ENCODE data around the gene GGCT.

GGCT gene

DNA sequence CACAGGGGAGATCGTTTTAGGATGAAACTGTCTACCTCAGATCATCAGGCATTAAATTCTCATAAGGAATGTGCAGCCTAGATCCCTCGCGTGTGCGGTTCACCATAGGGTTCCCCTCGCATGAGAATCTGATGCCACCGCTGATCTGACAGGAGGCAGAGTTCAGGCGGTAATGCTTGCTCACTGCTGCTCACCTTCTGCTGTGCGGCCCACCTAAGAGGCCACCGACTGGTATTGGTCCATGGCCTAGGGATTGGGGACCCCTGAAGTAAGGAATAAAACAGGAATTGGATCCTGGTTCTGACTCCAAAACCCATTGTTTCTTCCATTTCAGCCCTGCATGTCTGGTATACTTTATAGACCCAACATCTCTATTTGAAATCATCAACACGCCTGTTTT is 30.1 kb downstream of the GGCT start:
- TF ChIP-seq ARNTL (CRISPR knock-in tag; IDR thresholded peaks at IDR 0.05; ENCODE audit: borderline replicate concordance, low read depth) (no peak), ZNF565 (CRISPR knock-in tag; conservative IDR thresholded peaks at IDR 0.05; ENCODE audit: low read depth) (no peak), ZFP30 (CRISPR knock-in tag; IDR thresholded peaks at IDR 0.05) (no peak), TOX (CRISPR knock-in tag; IDR thresholded peaks at IDR 0.05; ENCODE audit: borderline replicate concordance) (no peak), ZNF8 (CRISPR knock-in tag; IDR thresholded peaks at IDR 0.05) (no peak), ZC3H10 (CRISPR knock-in tag; IDR thresholded peaks at IDR 0.05) (no peak), RARB (CRISPR knock-in tag; IDR thresholded peaks at IDR 0.05) (no peak), SNAI2 (CRISPR knock-in tag; IDR thresholded peaks at IDR 0.05) (no peak), CSDC2 (CRISPR knock-in tag; IDR thresholded peaks at IDR 0.05) (no peak), ZNF70 (CRISPR knock-in tag; IDR thresholded peaks at IDR 0.05) (no peak), GLIS3 (CRISPR knock-in tag; IDR thresholded peaks at IDR 0.05) (no peak), ESRRG (CRISPR knock-in tag; IDR thresholded peaks at IDR 0.05) (no peak), BACH2 (CRISPR knock-in tag; IDR thresholded peaks at IDR 0.05; ENCODE audit: borderline replicate concordance) (no peak), PPARA (CRISPR knock-in tag; IDR thresholded peaks at IDR 0.05; ENCODE audit: borderline replicate concordance) (no peak), OSR1 (CRISPR knock-in tag; IDR thresholded peaks at IDR 0.05) (no peak), ISL1 (CRISPR knock-in tag; IDR thresholded peaks at IDR 0.05) (no peak)
- TF ChIP-seq, protein P1, sequence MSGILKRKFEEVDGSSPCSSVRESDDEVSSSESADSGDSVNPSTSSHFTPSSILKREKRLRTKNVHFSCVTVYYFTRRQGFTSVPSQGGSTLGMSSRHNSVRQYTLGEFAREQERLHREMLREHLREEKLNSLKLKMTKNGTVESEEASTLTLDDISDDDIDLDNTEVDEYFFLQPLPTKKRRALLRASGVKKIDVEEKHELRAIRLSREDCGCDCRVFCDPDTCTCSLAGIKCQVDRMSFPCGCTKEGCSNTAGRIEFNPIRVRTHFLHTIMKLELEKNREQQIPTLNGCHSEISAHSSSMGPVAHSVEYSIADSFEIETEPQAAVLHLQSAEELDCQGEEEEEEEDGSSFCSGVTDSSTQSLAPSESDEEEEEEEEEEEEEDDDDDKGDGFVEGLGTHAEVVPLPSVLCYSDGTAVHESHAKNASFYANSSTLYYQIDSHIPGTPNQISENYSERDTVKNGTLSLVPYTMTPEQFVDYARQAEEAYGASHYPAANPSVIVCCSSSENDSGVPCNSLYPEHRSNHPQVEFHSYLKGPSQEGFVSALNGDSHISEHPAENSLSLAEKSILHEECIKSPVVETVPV (CRISPR knock-in tag; IDR thresholded peaks at IDR 0.05), result no peak
- TF ChIP-seq, protein P2, sequence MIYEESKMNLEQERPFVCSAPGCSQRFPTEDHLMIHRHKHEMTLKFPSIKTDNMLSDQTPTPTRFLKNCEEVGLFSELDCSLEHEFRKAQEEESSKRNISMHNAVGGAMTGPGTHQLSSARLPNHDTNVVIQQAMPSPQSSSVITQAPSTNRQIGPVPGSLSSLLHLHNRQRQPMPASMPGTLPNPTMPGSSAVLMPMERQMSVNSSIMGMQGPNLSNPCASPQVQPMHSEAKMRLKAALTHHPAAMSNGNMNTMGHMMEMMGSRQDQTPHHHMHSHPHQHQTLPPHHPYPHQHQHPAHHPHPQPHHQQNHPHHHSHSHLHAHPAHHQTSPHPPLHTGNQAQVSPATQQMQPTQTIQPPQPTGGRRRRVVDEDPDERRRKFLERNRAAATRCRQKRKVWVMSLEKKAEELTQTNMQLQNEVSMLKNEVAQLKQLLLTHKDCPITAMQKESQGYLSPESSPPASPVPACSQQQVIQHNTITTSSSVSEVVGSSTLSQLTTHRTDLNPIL (CRISPR knock-in tag; IDR thresholded peaks at IDR 0.05; ENCODE audit: low read depth), result no peak
- TF ChIP-seq, protein P3, sequence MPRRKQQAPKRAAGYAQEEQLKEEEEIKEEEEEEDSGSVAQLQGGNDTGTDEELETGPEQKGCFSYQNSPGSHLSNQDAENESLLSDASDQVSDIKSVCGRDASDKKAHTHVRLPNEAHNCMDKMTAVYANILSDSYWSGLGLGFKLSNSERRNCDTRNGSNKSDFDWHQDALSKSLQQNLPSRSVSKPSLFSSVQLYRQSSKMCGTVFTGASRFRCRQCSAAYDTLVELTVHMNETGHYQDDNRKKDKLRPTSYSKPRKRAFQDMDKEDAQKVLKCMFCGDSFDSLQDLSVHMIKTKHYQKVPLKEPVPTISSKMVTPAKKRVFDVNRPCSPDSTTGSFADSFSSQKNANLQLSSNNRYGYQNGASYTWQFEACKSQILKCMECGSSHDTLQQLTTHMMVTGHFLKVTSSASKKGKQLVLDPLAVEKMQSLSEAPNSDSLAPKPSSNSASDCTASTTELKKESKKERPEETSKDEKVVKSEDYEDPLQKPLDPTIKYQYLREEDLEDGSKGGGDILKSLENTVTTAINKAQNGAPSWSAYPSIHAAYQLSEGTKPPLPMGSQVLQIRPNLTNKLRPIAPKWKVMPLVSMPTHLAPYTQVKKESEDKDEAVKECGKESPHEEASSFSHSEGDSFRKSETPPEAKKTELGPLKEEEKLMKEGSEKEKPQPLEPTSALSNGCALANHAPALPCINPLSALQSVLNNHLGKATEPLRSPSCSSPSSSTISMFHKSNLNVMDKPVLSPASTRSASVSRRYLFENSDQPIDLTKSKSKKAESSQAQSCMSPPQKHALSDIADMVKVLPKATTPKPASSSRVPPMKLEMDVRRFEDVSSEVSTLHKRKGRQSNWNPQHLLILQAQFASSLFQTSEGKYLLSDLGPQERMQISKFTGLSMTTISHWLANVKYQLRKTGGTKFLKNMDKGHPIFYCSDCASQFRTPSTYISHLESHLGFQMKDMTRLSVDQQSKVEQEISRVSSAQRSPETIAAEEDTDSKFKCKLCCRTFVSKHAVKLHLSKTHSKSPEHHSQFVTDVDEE (CRISPR knock-in tag; IDR thresholded peaks at IDR 0.05), result no peak
- no peak for ATAC-seq

DNA sequence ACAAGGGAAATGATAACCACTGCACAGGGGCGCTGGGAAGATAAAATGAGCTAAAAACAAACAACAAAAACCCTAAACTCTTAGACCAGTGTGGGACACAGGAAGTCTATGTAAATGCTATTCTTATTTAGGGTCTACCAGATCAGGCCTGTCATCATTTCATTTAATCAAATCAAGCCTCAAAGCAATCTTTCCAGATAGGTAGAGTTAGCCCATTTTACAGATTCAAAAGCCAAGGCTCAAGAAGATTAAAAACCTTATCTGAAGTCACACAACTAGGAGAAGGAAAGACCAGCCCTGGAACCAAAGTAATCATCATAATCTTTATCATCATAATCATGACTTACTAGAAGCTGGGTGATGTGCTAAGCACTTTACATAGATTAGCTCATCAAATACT is 30.7 kb downstream of the GGCT start:
- ATAC-seq, result no peak
- no peak for TF ChIP-seq ZNF70 (CRISPR knock-in tag; IDR thresholded peaks at IDR 0.05)
- no peak for TF ChIP-seq GLIS3 (CRISPR knock-in tag; IDR thresholded peaks at IDR 0.05)
- no peak for TF ChIP-seq SNAI2 (CRISPR knock-in tag; IDR thresholded peaks at IDR 0.05)

DNA sequence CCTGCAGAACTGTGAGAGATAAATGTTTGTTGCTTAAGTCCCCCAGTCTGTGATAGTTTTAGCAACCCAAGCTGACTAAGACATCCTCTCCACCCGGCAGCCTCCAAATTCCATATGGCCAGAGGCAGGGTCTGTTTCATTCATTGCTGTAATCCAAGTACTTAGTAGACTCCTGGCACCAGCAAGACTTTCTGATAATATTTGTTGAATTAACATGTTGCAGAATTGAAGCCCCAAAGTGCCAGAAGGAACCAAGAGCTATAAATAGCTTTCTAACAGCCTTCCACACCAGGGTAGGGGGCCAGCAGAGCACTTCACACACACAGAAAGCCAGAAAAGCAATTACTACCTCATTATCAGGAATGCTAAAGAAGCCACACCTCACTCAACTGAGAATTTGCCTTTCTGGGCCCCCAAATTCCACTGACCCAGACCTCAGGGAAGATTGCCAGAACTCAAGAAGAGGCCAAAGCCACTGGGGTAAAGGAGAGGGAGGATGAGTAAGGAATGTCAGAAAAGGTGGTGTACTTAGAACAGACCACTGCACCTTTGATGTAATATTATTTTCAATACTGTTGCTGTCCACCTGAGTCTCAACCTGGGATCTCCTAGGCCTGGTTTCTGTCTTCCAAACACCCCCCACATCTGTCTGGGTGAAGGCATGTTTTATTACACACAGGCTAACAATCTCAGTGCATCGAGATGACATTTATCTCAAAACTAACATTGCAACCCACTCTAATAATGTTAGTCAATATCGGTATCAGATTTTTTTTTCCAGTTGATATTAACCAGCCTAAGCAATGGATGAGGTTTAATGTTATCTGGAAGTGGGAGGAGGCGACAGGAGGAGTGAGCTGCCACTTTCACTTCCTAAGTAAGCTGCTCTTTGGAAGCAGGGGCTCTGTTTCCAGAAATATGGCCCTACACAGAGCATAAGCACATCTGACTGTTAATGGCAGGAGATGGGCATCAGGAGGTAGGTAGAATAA is 31.5 kb downstream of the GGCT start:
- ATAC-seq, result no peak
- TF ChIP-seq, protein P1 (CRISPR knock-in tag; IDR thresholded peaks at IDR 0.05), result no peak
- TF ChIP-seq, protein P4, sequence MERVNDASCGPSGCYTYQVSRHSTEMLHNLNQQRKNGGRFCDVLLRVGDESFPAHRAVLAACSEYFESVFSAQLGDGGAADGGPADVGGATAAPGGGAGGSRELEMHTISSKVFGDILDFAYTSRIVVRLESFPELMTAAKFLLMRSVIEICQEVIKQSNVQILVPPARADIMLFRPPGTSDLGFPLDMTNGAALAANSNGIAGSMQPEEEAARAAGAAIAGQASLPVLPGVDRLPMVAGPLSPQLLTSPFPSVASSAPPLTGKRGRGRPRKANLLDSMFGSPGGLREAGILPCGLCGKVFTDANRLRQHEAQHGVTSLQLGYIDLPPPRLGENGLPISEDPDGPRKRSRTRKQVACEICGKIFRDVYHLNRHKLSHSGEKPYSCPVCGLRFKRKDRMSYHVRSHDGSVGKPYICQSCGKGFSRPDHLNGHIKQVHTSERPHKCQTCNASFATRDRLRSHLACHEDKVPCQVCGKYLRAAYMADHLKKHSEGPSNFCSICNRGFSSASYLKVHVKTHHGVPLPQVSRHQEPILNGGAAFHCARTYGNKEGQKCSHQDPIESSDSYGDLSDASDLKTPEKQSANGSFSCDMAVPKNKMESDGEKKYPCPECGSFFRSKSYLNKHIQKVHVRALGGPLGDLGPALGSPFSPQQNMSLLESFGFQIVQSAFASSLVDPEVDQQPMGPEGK (CRISPR knock-in tag; IDR thresholded peaks at IDR 0.05; ENCODE audit: borderline replicate concordance), result no peak
- TF ChIP-seq, protein P3 (CRISPR knock-in tag; IDR thresholded peaks at IDR 0.05), result peak; percentile 19; the same call in 1 of the 2 replicates
- no peak for TF ChIP-seq ZNF8 (CRISPR knock-in tag; IDR thresholded peaks at IDR 0.05)
- no peak for TF ChIP-seq TOX (CRISPR knock-in tag; IDR thresholded peaks at IDR 0.05; ENCODE audit: borderline replicate concordance)
- no peak for TF ChIP-seq ZC3H10 (CRISPR knock-in tag; IDR thresholded peaks at IDR 0.05)
- TF ChIP-seq TCF4 (CRISPR knock-in tag; IDR thresholded peaks at IDR 0.05; ENCODE audit: borderline replicate concordance), result peak; percentile 29; the same call in 1 of the 2 replicates
- no peak for TF ChIP-seq GLIS3 (CRISPR knock-in tag; IDR thresholded peaks at IDR 0.05)
- TF ChIP-seq, protein P5, sequence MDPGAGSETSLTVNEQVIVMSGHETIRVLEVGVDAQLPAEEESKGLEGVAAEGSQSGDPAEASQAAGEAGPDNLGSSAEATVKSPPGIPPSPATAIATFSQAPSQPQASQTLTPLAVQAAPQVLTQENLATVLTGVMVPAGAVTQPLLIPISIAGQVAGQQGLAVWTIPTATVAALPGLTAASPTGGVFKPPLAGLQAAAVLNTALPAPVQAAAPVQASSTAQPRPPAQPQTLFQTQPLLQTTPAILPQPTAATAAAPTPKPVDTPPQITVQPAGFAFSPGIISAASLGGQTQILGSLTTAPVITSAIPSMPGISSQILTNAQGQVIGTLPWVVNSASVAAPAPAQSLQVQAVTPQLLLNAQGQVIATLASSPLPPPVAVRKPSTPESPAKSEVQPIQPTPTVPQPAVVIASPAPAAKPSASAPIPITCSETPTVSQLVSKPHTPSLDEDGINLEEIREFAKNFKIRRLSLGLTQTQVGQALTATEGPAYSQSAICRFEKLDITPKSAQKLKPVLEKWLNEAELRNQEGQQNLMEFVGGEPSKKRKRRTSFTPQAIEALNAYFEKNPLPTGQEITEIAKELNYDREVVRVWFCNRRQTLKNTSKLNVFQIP (CRISPR knock-in tag; IDR thresholded peaks at IDR 0.05; ENCODE audit: borderline replicate concordance, low read depth), result no peak
- no peak for TF ChIP-seq SNAI2 (CRISPR knock-in tag; IDR thresholded peaks at IDR 0.05)

All from SK-N-SH treated with all-trans-retinoic acid at 6 μM for 48 hours (cell line).